ENCODE results near the gene PTPRU. TPM values are rescaled to one million over a fixed set of nuclear protein-coding genes. Genes with fewer than 3 reads are reported as not detected.

The PTPRU gene
- total and polyA plus RNA-seq, 2 of the 8 experiments (the other 6 are each of a cell fraction or from before 2014, with no cell fraction given): 33.8 to 41.8 TPM

DNA sequence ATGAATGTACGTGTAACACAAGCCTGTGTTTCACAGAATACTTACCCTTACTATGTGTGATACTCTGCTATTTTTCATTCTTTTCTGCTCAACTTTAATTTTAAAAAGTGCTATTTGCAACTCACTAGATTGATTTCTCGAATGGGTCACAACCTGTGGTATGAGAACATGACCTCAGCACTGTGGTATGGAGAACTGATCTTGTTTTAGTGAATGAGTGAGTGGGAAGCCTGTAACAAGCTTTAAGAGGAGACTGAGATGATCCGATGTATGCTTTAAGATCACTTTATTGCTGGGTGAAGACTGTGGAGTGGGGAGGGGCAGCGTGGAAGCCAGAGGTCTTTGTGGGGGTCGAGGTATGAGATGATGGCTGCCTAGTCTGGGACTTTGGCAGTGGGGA, 27.1 kb upstream of the PTPRU start:
- Histone ChIP-seq H3K23ac (ENCODE audit: insufficient read length) (no peak overlapping the region), H4K5ac (ENCODE audit: insufficient read length, low read depth, low read length) (no peak overlapping the region), H2BK20ac (ENCODE audit: low read length) (no peak overlapping the region), H3K9ac (replicated peaks in 1 of 4; ENCODE audit: extremely low read depth in 1 of 4, low read depth in 3 of 4, low read length in 3 of 4) (no peak overlapping the region), H2BK15ac (ENCODE audit: low read length) (no peak overlapping the region), H3K56ac (replicated peaks; ENCODE audit: insufficient read length, low read depth, low read length) (no peak overlapping the region), H3K4me1 (replicated peaks in 1 of 4; ENCODE audit: control insufficient read depth in 3 of 4, insufficient read depth in 4 of 4, low read length in 3 of 4) (no peaks in the 10 kb centered on the region), H2BK120ac (replicated peaks; ENCODE audit: low read depth, low read length) (no peak overlapping the region), H3K18ac (ENCODE audit: extremely low read depth, low read length) (no peak overlapping the region), H3K79me1 (ENCODE audit: low read depth, low read length) (no peaks in the 10 kb centered on the region), H3K27me3 (replicated peaks in 1 of 4; ENCODE audit: control insufficient read depth in 3 of 4, extremely low read depth in 1 of 4, insufficient read depth in 3 of 4, low read length in 3 of 4) (no peaks in the 10 kb centered on the region), H2BK12ac (ENCODE audit: low read depth, low read length) (no peak overlapping the region), H3K4me2 (ENCODE audit: insufficient read depth in 1 of 2, low read depth in 2 of 2, low read length in 2 of 2) (no peak overlapping the region), H3K36me3 (ENCODE audit: control insufficient read depth in 2 of 4, insufficient read depth in 4 of 4, low read length in 3 of 4) (peaks cover 0 to 34% (median 23%) of the 10 kb centered on the region in 4 experiments; a peak in 6 of 8 replicates), H3K79me2 (ENCODE audit: control insufficient read depth in 1 of 2, insufficient read depth in 2 of 2, low read length in 2 of 2) (no peaks in the 10 kb centered on the region), H2AFZ (ENCODE audit: low read length) (no peak overlapping the region), H4K20me1 (replicated peaks in 1 of 2; ENCODE audit: control insufficient read depth in 1 of 2, insufficient read depth in 2 of 2, low read length in 2 of 2) (peaks cover 0 to 1% of the 10 kb centered on the region in 2 experiments), H3K9me3 (ENCODE audit: insufficient read depth in 2 of 2, low read depth in 1 of 2, low read length in 1 of 2) (no peaks in the 10 kb centered on the region), H3K4me3 (ENCODE audit: extremely low read depth in 1 of 4, insufficient read depth in 2 of 4, low read depth in 3 of 4, low read length in 4 of 4) (no peak overlapping the region), H3K23me2 (ENCODE audit: low read depth, low read length) (no peaks in the 10 kb centered on the region), H3K14ac (ENCODE audit: insufficient read length) (no peak overlapping the region), H2BK5ac (ENCODE audit: low read depth, low read length) (no peak overlapping the region), H4K91ac (replicated peaks; ENCODE audit: insufficient read length, low read length) (no peak overlapping the region), H3K4ac (replicated peaks; ENCODE audit: insufficient read length, low read depth, low read length) (no peak overlapping the region), H2AK5ac (ENCODE audit: low read depth, low read length) (no peak overlapping the region), H3K27ac (ENCODE audit: low read depth, low read length) (no peak overlapping the region), H4K8ac (ENCODE audit: extremely low read depth, insufficient read depth, low read length) (no peak overlapping the region)
- WGBS, 2 experiments (ENCODE audit: extremely low coverage in 1 of 2, insufficient coverage in 1 of 2, insufficient read length in 1 of 2, insufficient replicate concordance in 2 of 2, low coverage in 1 of 2, low lambda C conversion rate in 2 of 2, missing lambda C conversion rate in 1 of 2): 88% methylated on average over 5 of the region's 5 CpGs; no CpG with 5 or more reads in 1 of the 2 experiments
- DNase-seq (ENCODE audit: low read depth in 1 of 2, low spot score in 2 of 2) (no peak), FAIRE-seq (no peak)
- ChIA-PET CTCF (ENCODE audit: partially characterized antibody) (interaction anchor here (1.2 to 2.0 kb wide), 2 partner anchors 11 to 327 kb away, joined by 3 to 7 read pairs; no protein-coding TSS in a partner anchor), POLR2A (ENCODE audit: partially characterized antibody) (interaction anchor here (1.3 kb wide), 1 partner anchor 10 kb away, joined by 3 read pairs; no protein-coding TSS in a partner anchor)
- TF ChIP-seq SRF (IDR thresholded peaks at IDR 0.05; ENCODE audit: low read depth, low read length): no peak
- TF ChIP-seq EP300 (IDR thresholded peaks at IDR 0.05; ENCODE audit: borderline replicate concordance in 1 of 2, low read depth in 2 of 2, low read length in 2 of 2): no peak
- no peak for TF ChIP-seq BCL11A (IDR thresholded peaks at IDR 0.05; ENCODE audit: low read depth in 2 of 2, low read length in 2 of 2)
- no peak for TF ChIP-seq TAF7 (optimal IDR thresholded peaks at IDR 0.05; ENCODE audit: borderline replicate concordance, low read depth, low read length)
- no peak for TF ChIP-seq E2F6 (IDR thresholded peaks at IDR 0.05)
- no peak for TF ChIP-seq NANOG (IDR thresholded peaks at IDR 0.05; ENCODE audit: insufficient read depth, low read depth, low read length, poor library complexity, severe bottlenecking)
- TF ChIP-seq POLR2AphosphoS5 (IDR thresholded peaks at IDR 0.05; ENCODE audit: low read depth, low read length): no peak
- no peak for TF ChIP-seq HDAC6 (IDR thresholded peaks at IDR 0.05; ENCODE audit: low read depth, low read length)
- no peak for TF ChIP-seq RXRA (IDR thresholded peaks at IDR 0.05; ENCODE audit: insufficient read depth, low read depth, low read length)
- no peak for TF ChIP-seq TBP (IDR thresholded peaks at IDR 0.05; ENCODE audit: low read depth, low read length)
- no peak for TF ChIP-seq POU5F1 (IDR thresholded peaks at IDR 0.05; ENCODE audit: low read depth, low read length)
- TF ChIP-seq USF2 (IDR thresholded peaks at IDR 0.05; ENCODE audit: low read length): no peak

Measured in H1 (cell line).